Neural cell (in vitro differentiated cells): ENCODE measurements around the gene HEXIM1.

Experiments used
- CTCF ChIP-seq: fragments of 450-650 bp; IDR thresholded peaks from 2 replicates; pipeline ENCODE4 v1.5.1; 2014; ENCODE audit warnings: antibody characterized with exemption, mild to moderate bottlenecking, moderate library complexity; ENCODE audit not compliant: poor library complexity, severe bottlenecking
- EP300 ChIP-seq: fragments of 450-650 bp; conservative IDR thresholded peaks from 2 replicates; pipeline ENCODE4 v1.6.1; 2014; ENCODE audit warnings: antibody characterized with exemption, mild to moderate bottlenecking, moderate library complexity; ENCODE audit not compliant: poor library complexity, severe bottlenecking
- EZH2 ChIP-seq: fragments of 200-600, 300-800 bp; shearing (Covaris generic), sonication (generic); IDR thresholded peaks from 2 replicates; pipeline ENCODE4 v1.6.1; 2014; ENCODE audit warnings: antibody characterized with exemption, low read length, borderline replicate concordance, mild to moderate bottlenecking; ENCODE audit not compliant: insufficient read depth, poor library complexity, severe bottlenecking
- REST ChIP-seq: IDR thresholded peaks from 2 replicates; pipeline ENCODE4 v1.6.1; 2012; ENCODE audit warnings: borderline replicate concordance

- TF ChIP-seq EZH2: no peak
- no peak for TF ChIP-seq CTCF
- no peak for TF ChIP-seq EP300
- no peak for TF ChIP-seq REST
These were observed 1.7 kb downstream of the HEXIM1 start for GRCh38 chr17:45149669-45150664.
